AG10803 (cell line): Measurements from ENCODE around the gene ERC1.
"Not testable (repeated sequence)": the region's sequence is repeated elsewhere in the genome, so short reads cannot be mapped to it uniquely, and the experiment has no call there.

ENCODE experiments used
- DNase-seq: peaks from one replicate; pipeline ENCODE4 v3.0.0; 2010; ENCODE audit warnings: low read depth
- H3K4me3 ChIP-seq: 2 replicates; pipeline ENCODE4 v1.5.1; 2011; ENCODE audit warnings: mild to moderate bottlenecking, low read length, control low read depth
- TF ChIP-seq, protein P1 (sequence below): conservative IDR thresholded peaks from 2 replicates; pipeline ENCODE4 v1.5.1; 2011; ENCODE audit warnings: mild to moderate bottlenecking, low read length, control low read depth, inconsistent platforms

Gene ERC1

DNA sequence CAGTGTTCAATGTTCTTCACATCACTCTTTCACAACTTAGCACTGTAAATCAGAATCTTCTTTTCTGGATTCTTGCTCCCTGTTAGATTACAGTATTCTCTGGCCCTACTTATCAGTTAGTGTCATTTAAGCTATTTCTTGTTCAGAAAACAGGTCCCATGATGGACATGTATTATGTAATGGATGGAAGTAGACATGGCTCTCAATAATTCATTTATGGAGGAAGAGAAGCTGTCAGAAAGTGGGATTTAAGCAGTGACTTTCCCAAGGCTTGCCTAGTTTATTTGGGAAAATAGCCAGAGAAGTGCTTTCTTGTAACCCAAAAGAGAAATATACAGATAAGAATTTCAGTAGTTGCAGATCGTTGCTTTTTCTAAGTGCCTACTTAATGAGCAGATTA, 1.6 kb downstream of the ERC1 start:
- peak overlapping the region; percentile 5; the same call in 1 of the 2 replicates for H3K4me3 ChIP-seq
- DNase-seq: no peak
- TF ChIP-seq, protein P1, sequence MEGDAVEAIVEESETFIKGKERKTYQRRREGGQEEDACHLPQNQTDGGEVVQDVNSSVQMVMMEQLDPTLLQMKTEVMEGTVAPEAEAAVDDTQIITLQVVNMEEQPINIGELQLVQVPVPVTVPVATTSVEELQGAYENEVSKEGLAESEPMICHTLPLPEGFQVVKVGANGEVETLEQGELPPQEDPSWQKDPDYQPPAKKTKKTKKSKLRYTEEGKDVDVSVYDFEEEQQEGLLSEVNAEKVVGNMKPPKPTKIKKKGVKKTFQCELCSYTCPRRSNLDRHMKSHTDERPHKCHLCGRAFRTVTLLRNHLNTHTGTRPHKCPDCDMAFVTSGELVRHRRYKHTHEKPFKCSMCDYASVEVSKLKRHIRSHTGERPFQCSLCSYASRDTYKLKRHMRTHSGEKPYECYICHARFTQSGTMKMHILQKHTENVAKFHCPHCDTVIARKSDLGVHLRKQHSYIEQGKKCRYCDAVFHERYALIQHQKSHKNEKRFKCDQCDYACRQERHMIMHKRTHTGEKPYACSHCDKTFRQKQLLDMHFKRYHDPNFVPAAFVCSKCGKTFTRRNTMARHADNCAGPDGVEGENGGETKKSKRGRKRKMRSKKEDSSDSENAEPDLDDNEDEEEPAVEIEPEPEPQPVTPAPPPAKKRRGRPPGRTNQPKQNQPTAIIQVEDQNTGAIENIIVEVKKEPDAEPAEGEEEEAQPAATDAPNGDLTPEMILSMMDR: no peak

DNA sequence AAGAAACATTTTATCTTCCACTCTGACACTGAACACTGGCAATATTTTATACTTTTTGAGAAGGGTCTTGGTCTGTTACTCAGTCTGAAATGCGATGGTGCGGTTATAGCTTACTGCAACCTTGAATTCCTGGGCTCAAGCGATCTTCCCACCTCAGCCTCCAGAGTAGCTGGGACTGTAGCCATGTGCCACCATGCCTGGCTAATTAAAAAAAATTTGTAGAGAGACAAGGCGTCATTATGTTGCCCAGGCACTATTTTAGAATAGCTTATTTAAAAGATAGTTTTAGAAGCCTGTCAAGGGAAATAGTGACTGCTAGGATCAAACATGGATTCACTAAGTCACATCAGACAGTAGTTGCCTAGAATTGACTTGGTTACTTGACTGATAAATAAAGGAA, 5.9 kb downstream of the ERC1 start:
- H3K4me3 ChIP-seq: no peak overlapping the region
- no peak for DNase-seq
- TF ChIP-seq, protein P1: no peak

DNA sequence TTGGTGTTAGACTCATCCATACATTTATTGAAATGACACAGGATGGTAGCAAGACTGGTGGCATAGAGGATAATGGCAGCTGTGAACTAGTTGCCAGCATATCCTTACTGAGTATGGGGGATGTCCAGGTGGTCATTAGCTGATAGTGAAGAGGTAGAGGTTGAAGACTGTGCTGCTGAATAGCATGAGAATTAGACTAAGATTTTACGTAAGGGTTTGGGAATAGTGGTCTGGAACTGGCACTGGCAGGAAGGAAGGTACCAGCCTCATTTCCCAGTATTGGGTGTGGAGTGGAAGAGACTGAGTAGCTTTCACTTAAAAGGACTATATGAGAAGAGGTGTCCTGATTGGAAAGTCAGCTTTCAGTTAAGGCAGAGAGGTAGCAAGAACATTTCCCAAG, 6.5 kb downstream of the ERC1 start:
- no peak overlapping the region for H3K4me3 ChIP-seq

DNA sequence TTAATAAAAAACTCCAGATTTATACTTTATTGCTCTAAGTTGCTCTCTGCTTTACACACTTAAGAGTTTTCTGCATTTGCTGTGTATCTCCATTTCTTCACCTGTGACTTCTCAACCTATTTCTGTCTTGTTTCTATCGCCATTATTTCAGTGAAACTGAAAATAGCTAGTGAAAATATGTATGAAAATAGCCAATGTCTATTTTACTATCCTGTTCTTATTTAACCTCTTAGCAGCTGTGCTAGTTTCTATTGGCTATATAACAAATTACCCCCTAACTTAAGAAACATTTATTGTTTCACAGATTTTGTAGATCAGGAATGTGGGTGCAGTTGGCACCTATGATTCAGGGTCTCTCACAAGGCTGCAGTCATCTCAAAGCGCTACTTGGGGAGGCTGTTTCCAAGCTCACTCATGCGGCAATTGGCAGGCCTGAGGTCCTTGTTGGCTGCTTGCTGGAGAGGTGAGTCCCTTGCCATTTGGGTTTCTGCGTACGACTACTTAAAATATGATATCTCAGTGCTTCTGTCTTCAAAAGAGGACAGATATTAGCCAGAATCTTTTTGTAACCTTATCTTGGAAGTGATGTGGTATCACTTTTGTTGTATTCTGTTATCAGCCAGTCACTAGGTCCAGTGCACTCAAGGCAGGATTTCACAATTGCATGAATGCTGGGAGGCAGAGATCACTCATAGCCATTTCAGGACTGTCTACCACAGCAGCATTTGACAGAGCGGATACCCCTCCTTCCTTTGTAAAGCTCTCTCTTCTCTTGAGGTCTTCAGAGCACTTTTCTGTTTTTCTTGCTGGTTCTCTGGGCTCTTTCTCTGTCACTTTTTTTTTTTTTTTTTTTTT, 7.2 kb downstream of the ERC1 start:
- no peak for DNase-seq
- TF ChIP-seq, protein P1: no peak
- H3K4me3 ChIP-seq: no peak overlapping the region

More for the DNA sequence above, 6.5 kb downstream of the ERC1 start:
- TF ChIP-seq, protein P1: no peak
- DNase-seq: no peak

DNA sequence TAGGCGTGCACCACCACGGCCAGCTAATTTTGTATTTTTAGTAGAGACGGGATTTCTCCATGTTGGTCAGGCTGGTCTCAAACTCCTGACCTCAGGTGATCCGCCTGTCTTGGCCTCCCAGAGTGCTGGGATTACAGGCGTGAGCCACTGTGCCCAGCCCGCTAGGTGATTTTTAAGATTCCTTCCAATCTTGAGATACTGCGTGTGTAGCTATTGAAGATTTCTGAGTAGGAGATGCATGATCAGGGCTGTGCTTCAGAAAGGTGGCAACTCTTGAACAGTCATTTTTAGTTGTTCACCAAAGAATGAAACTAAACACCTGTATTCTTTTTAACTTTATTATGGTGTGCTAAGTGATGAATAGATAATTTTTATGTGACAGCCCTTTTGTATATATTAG, 8.7 kb downstream of the ERC1 start:
- not testable (repeated sequence) for H3K4me3 ChIP-seq, DNase-seq

DNA sequence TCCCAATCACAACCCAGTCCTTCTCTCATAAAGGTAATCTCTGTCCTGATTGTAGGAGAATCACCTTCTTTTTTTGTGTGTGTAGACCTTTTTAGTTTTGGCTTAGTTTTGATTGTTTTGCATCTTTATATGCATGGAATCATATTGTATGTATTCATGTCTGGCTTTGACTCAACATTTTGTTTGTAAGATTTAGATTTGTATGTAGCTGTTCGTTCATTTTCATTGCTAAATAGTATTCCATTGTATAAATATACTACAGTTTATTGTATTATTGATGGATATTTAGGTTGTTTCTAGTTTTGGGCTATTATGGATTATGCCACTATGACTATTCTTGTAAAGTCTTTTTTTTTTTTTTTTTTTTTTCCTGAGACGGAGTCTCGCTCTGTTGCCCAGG, 10.5 kb downstream of the ERC1 start:
- no peak overlapping the region for H3K4me3 ChIP-seq
- DNase-seq: no peak
- TF ChIP-seq, protein P1: no peak

DNA sequence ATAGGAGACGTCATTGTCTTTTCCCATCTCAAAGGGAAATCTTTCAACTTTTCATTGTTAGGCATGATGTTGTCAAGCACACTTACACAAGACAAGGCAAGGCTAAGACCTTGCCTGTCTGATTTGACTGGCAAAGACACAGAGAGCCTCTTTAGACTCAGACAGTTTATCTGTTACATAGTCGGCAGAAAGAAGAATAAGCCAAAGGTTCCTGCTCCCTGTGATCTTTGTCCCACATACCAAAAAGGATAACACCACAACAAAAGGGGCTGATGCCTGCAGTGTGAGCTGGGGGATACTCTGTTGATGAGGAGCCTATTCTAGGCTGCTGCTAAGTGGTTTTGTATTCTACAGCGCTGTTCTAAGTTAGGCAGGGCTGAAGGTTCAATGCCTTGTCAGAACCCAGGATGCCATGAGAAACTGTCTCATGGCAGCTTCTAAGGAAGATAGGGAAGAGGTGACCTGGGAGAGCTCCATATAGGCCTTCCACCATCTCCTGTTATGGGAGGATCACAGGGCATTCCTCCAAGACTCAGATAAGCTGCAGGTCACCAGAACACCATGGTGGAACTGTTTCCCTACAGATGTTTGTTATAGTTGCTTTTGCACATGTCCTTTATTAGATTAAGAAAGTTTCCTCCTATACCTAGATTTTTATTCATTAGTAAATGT, 12.7 kb downstream of the ERC1 start:
- no peak overlapping the region for H3K4me3 ChIP-seq
- no peak for DNase-seq
- TF ChIP-seq, protein P1: no peak
